HuH-7 (cell line): Measurements from ENCODE around the gene SNRPB.
A peak's percentile ranks its signal among the peaks of the same experiment; 100 is the strongest.

Experiments used
- DNase-seq: peaks from one replicate; pipeline ENCODE4 v3.0.0; 2011; ENCODE audit warnings: low spot score

The SNRPB gene

DNA sequence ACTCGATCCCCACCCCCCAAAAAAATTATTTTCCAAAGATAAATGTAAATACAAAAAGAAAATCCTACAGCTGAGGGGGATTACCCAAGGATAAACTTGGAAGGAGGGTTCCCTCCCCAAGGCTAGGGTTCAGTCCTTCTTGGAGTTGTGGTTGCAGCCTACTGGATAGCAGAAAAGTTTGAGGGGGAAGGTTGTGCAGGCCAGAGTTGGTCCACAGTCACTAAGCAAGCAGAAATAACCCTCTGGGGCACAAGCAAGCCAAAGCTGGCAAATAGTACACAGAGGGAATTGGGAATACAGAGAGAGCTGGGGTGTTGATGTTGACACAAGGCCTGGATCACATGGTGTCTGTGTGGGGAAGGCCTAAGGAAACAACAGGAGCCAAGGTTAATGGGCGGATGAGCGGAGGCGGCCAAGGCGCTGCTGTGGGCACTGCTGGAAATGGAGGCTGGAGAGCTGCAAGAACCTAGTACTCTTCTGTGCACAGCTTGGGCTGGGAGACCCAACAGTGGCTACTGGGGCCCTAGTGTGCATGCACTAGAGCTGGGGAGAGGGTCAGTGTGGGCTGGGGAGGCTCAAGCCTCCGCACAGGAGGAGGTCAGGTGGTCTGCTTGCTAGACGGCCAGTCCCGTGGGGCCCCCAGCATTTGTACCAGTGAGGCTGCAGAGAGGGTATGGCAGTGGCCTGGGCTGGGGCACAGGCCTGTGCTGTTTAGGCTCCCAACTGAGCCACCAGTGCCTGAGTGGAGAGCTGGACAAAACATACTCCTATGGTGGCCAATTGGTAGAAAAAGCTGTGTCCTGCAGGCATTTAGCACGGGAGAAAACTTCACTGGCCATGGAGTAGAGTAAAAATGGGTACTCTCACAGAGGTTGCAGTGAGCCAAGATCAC is 5.5 kb upstream of the SNRPB start:
- no peak for DNase-seq

DNA sequence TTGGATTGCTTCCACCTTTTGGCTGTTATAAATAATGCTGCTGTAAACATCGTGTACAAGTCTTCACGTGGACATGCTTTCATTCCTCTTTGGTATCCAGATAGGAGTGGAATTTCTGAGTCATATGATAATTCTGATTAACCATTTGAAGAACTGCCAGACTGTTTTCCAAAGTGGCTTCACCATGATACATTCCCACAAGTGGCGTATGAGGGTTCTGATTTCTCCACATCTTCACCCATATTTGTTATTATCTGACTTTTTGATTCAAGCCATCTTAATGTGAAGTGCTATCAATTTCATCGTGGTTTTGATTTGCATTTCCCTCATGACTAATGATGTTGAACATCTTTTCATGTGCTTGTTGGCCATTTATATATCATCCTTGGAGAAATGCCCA is 2.9 kb upstream of the SNRPB start:
- DNase-seq, result no peak

DNA sequence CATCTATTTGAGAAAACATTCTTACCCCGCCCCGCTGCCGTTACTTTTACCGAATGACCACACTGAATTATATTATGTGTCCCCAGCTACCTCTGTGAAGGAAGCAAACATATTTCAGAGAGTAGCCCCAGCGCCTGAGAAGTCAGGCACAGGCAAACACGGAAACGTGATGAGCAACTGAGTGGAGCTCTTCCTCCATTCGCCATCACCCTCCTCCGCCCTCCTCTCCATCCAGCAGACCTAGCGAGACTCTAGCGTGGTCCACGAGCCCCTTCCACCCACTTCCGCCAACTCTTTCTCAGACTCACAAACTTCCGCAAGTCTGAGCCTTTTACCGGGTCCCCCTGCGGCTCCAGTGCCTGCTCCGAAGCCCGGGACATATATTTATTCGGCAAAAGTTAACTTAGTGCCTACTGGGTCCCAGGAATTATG is 582 bp downstream of the SNRPB start:
- DNase-seq, result peak; percentile 50

DNA sequence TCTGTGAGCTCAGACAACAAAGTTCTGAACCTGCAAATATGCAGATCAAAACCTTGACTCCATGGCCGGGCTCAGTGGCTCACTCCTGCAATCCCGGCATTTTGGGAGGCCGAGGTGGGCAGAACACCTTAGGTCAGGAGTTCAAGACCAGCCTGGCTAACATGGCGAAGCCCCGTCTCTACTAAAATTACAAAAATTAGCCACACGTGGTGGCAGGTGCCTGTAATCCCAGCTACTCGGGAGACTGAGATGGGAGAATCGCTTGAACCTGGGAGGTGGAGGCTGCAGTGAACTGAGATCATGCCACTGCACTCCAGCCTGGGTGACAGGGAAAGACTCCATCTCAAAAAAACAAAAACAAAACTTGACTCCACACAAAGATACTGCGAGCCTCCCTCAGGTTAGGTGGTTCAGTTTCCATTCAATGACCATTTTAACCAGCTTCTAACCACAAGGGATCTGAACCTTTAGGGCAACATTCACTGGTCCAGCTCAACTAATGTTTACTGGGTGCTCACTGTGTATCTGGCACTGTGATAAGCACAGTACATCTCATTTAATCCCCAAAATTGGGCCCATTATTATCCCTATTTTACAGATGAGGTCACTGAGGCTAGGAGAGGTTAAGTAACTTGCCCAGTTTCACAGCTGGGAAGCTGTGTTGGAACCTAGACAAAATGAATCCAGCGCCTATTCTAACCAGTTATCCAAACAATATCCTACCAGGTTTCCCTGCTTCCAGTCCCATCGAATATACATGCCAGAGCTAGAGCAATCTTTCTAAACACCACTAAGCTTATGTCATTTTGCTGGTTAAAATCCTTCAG is 1.8 kb downstream of the SNRPB start:
- DNase-seq, result no peak

DNA sequence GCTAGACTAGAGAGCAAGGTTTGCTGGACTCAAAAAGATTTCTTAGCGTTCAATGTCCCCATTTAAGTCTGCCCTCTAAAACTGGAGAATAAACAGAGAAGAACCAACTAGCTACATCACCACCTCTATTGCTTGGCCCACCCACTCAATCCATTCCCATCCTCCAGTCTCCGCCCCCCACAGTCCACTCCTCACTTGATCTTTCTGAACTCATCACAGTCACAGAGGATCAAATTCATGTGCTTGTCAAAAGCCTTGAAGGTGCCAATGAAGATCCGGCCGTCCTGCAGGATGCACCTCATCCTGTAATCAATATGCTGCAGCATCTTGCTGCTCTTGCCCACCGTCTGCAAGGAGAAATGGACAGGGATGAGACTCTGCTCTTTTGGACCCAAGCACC is 3.2 kb downstream of the SNRPB start:
- no peak for DNase-seq

DNA sequence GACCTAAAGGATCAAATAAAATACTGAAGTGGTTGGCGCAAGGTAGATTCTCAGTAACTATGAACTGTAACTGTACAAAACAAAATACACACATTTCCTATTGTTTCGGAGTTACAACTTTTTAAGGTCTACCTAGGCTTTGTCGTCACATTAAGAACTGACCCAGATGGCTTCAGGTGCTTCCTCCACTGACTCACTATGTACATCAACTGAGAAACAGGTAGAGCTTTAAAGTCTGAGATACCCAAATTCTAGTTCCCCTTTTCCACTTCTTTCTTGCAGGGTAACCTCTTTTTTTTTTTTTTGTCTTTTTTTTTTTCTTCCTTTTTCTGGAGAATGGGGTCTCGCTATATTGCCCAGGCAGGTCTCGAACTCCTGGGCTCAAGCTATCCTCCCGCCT is 5.5 kb downstream of the SNRPB start:
- DNase-seq, result no peak

DNA sequence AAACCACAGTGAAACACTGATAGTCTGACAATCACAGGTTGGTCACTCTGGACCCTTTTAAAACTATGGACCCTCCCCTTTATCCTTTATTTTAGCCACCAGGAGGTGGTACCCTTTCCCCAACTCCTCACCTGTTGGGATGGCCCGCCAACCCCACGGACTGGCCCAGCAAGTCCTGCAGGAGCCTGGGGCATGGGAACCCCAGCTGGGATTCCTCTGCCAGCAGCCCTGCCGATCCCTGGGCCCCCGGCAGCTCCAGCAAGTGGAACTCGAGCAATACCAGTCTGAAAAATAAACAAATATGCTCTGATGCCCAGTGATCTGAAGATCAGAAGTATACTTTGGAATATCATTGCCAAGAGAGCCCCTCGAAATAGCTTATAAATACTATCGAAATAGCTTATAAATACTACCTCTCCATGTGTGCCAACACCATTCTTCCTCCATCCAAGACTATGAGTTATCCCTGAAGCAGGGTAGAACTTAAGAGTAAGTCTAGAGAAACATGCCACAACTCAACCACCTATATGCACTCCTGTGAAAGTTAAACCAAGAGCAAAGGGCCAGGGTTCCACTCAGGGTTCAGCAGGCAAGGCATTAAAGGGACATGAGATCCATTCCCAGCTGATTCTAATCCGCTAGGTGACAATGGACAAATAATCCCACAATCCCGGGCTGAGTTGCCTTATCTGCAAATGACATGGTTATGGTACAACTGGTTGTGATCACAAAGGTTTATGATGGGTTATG is 6.8 kb downstream of the SNRPB start:
- DNase-seq, result no peak

DNA sequence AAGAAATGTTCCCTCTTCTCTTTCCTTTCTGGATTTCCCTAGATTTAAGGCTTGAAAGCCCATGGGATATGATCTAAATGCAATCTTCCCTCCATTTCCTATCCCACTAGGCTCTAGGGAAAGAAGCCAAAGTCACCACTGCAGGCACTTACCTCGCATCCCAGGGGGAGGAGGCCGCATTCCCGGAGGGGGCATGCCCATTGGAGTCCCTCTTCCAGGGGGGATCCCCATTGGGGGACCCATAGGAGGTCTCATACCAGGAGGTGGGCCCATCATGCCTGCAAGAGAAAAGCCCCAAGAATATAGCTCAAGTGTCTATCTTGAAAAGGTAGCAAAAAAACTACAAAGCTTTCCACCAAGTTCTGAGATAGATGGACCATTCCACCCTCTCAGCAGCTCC is 8.1 kb downstream of the SNRPB start:
- DNase-seq, result no peak

DNA sequence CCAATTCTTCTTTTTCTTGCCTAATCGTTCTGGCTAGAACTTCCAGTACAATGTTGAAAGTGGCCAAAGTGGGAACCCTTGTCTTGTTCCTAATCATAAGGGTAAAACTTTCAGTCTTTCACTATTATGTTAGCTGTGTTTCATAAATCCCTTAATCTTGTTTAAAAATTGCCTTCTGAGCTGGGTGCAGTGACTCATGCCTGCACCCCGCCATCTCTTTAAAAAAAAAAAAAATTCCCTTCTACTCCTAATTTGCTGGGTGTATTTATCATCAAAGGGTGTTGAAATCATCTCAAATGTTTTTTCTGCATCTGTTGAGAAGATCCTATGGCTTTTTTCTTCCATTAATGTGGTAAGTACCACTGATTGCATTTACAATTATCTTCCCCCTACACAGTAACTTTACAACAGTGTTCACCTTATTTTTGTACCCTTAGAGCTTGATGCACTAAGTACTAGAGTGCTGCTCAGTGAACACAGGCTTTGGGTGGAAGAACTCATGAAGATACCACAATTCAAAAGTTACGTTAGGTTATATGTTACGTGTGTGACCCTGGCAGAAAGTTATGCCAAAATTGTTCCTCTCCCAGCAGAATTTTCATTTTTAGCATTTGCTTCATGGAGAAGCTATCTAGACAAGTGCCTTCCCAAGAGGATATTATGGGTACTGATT is 9.7 kb downstream of the SNRPB start:
- no peak for DNase-seq

DNA sequence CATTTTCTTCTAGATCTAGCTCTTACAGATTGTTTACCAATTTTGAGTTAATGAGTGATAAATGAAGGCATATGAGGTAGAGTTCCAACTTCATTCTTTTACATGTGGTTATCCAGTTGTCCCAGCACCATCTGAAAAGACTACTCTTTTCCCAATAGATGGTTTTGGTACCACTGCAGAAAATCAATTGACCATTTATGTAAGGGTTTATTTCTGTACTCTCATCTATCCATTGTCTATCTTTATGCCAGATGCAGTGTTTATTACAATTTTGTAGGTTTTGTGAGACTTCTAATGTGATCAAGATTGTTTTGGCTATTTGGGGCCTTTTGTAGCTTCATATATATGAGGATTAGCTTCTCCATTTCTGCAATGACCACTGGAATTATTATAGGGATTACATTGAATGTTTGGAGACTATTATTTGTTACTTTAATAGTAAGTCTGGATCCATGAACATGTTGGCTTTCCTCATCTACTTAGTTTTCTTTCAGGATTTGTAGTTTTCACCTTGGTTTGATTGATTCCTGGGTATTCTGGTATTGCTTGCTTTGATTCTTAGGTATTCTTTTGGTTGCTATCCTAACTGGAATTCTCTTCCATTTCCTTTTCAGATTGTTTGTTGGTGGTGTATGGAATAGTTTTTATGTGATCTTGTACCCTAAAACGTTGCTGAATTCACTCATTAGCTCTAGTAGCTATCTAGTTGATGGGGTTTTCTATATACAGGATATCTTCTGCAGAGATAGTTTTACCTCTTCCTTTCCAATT is 10.4 kb downstream of the SNRPB start:
- DNase-seq, result no peak

DNA sequence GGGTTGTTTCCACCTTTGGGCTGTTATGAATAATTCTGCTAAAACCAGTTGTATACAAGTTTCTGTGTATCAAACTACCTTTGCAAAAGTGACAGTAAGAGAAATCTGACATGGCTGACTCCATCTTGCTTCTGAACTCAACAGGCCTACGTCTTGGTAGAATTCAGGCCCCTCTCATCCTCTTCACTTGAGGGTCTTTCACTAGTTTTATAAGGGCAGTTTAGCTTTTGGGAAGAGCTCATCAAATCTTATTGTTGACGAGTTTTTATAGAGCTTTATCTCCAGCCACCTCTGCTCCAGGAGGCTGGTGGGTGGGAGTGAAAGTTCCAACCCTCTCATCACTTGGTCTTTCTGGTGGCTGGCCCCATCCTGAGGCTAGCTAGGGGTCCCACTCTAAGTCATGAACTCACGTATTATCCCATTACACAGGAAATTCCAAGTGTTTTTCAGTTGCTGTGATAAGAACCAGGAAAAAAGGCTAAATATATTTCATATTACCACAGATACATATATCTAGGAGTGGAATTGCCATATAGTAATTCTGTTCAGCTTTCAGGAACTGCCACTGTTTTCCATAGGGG is 11.6 kb downstream of the SNRPB start:
- no peak for DNase-seq

DNA sequence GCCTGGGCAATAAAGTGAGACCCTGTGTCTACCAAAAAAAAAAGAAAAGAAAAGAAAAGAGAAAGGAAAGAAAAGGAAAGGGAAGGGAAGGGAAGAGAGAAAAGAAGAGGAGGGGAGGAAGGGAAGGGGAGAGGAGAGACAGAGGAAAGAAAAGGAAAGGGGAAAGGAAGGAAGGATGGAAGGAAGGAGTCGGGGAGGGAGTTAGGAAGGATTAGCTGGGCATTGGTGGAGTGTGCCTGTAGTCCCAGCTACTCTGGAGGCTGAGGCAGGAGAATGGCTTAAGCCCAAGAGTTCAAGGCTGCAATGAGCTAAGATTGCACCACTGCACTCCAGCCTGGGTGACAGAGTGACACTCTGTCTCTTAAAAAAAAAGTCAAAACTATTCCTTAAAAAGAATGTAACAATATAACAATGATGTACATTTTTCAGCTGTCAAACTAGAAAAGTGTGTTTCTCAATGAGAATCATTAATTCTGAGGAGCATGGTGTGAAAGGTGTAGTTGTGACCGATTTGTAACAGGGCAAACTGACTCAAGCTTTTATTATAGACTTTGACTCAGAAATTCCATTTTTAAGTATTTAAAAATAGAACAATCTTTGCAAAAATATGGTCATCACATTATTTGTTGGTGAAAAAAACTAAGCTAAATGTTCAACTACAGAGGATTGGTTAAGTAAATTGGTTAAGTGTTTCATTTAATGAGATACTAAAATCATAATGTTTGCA is 14.7 kb downstream of the SNRPB start:
- no peak for DNase-seq

DNA sequence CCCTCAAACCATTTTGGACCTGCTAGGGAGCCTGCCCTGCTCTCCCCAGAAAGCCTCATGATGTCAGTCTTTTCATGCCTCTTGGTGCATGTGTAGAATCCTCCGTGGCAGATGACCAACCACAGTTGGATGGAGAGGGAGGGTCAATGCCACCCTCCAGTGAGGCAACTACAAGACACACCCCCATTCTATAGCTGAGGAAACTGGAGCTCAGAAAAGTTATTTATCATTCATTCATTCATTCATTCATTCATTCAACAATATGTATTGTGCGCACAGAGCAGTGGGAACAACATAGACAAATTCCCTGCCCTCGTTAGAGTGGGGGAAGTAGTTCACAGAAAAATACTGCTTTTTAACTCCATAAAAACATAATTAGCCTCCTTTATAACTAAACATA is 16.8 kb downstream of the SNRPB start:
- no peak for DNase-seq

DNA sequence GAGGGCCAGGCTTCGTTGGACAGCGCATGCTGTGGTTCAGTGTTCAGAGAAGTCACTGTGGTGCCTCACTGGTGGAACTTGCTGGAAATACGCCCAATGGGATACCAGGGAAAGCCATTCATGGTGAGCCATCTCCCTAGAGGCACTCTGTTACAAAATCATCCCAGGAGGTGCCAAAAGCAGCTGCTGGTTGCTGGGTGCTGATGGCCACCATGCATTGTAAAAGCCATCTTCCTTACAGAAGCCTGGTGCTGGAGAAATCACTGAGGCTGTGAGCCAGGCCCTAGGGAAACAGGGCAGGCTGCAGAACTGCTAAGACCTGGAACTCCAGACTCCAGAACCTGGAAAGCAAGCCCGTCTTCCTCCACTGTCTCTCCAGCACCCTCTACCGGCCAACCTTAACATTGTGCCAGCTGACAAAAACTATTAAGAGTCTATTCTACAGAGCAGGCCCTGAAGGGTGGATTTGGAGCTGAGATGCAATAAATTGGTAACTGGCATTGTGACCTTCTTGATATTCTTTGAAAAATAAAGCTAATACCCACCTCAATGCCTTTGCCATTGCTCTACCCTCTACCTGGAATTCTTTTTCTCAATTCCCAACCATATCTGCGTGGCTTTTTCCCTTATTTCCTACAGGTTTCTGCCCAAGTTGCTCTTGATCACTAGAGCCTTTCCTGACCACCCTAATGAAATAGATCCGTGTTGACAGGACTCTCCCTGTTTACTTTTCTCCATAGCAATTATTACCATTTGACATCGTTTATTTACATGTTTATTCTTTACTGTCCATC is 18.5 kb downstream of the SNRPB start:
- peak; percentile 69 for DNase-seq

DNA sequence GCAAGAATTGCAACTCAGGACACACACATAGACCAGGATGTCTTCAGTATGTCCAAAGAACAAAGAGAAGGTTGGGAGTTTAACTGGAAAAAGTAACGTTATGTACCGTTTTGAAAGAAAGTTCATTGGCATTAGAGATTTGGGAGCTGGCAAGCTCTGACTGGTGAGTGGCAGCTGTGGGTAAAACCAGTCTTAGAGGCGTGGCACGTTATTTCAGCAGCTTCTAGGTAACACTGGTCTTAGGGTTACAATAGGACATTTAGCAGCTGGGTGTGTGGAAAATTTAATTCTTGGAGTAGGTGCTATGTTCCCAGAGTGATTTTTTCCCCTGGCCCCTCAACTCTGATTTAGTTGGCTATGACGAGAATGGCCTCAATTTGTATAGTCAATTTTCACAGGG is 19.2 kb downstream of the SNRPB start:
- no peak for DNase-seq

DNA sequence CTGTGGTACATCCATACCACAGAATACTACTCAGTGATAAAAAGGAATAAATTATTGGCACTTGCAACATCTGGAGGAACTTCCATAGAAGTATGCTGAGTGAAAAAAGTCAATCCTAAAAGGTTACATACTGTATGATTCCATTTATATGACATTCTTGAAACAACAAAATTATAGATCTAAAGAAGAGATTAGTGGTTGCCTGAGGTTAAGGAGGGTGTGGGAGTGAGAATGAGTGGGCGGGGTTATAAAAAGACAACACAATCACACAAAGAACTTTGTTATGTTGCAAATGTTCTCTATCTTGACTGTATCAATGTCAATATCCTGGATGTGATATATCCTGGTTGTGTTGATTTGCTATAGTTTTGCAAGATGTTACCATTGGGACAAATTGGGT is 21.2 kb downstream of the SNRPB start:
- no peak for DNase-seq

DNA sequence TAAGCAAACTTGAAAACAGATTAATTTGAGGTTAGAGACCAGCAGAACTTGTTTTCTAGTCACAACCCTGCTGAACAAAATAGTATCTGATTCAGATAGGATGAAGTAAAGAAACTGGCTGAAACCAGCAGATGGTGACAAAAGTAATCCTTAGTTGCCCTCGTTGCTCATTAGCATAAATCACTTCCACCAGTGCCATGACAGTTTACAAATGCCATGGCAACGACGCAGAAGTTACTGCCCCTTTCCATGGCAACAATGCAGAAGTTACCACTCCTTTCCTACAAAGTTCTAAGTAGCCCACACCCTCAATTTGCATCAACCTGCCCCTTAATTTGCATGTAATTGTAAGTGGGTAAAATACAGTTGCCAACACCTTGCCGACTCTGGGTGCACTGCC is 23.7 kb downstream of the SNRPB start:
- DNase-seq, result no peak

DNA sequence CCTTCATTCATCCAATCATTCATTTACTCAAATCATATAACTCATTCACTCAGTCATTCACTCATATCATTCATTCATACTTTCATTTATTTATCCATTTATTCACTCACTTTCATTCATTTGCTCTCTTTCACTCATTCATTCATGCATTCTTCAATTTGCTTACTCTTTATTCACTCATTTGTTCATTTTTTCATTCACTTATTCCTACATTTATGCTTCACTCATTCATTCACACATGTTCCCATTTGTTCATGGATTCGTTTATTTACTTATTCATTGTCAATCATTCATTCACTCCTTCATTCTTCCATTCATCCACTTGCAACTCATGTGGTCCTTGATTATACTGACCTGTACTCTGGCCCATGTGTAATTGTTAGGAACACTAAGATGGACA is 39.4 kb downstream of the SNRPB start:
- DNase-seq, result no peak

DNA sequence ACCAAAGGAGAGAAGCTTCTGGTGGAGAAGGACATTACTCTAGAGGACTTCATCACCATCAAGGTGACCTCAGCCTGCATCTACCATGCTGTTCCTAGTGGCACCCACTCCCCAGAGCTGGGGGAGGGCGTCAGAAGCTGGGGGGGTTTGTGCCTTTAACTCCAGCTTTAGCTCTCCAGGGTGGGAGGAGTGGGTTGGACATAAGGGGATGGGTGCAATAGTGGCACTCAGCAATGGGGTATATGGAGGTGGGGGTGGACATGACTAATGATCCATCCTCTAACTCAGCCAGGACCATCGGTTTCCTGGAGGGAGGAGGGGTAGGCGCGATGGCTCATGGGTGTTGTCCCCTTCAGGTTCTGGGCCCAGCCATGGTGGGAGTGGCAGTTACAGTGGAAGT is 40.1 kb downstream of the SNRPB start:
- DNase-seq, result no peak
